Keratinocyte (primary cell): ENCODE measurements around the gene CAPN7. TPM values are rescaled to one million over a fixed set of nuclear protein-coding genes. Genes with fewer than 3 reads are reported as not detected.

Source experiments
- DNase-seq: peaks from one replicate; pipeline ENCODE4 v3.0.0-alpha.2; 2011; ENCODE audit warnings: low read depth, missing footprints, low spot score
- FAIRE-seq: peaks from 2 replicates; lab custom pipeline; 2011; peaks lifted over from hg19 to GRCh38; lab: Jason Lieb, UNC
- H2AFZ ChIP-seq: 2 replicates; pipeline ENCODE4 v1.6.0; 2012; ENCODE audit warnings: low read length, control low read depth, inconsistent platforms; ENCODE audit not compliant: control insufficient read depth
- H3K27ac ChIP-seq: 2 replicates; pipeline ENCODE4 v1.5.1; 2011; ENCODE audit warnings: low read length; ENCODE audit not compliant: control insufficient read depth, insufficient read depth
- H3K27me3 ChIP-seq: 3 replicates; pipeline ENCODE4 v1.6.0; 2011; ENCODE audit warnings: low read length; ENCODE audit not compliant: control insufficient read depth, insufficient read depth; ENCODE audit errors: extremely low read depth
- H3K36me3 ChIP-seq, 2 experiments: 2 replicates in 1 of 2; 3 replicates in 1 of 2; pipeline ENCODE4 v1.5.1; 2011; ENCODE audit warnings: low read length in 2 of 2, mild to moderate bottlenecking in 1 of 2; ENCODE audit not compliant: control insufficient read depth in 2 of 2, insufficient read depth in 2 of 2; ENCODE audit errors: extremely low read depth in 1 of 2
- H3K4me1 ChIP-seq: 3 replicates; pipeline ENCODE4 v1.5.1; 2011; ENCODE audit warnings: low read length; ENCODE audit not compliant: control insufficient read depth, insufficient read depth; ENCODE audit errors: extremely low read depth
- H3K4me2 ChIP-seq: 3 replicates; pipeline ENCODE4 v1.6.0; 2011; ENCODE audit warnings: low read depth, low read length; ENCODE audit not compliant: control insufficient read depth, insufficient read depth; ENCODE audit errors: extremely low read depth
- H3K4me3 ChIP-seq, 3 experiments: fragments of 200-600 bp in 1 of 3; sonication (generic) in 1 of 3; 2 replicates in 2 of 3; 3 replicates in 1 of 3; pipeline ENCODE4 v1.5.1; 2011 to 2016; ENCODE audit warnings: low read length in 3 of 3, mild to moderate bottlenecking in 3 of 3, control low read depth in 2 of 3, inconsistent platforms in 1 of 3, low read depth in 1 of 3, mixed read lengths in 1 of 3, mixed run types in 1 of 3, moderate library complexity in 1 of 3; ENCODE audit not compliant: control insufficient read depth in 2 of 3, insufficient read depth in 2 of 3; ENCODE audit errors: extremely low read depth in 1 of 3
- H3K79me2 ChIP-seq: 2 replicates; pipeline ENCODE4 v1.6.0; 2012; ENCODE audit warnings: low read length; ENCODE audit not compliant: control insufficient read depth, insufficient read depth
- H3K9ac ChIP-seq: 3 replicates; pipeline ENCODE4 v1.6.0; 2011; ENCODE audit warnings: low read length; ENCODE audit not compliant: control insufficient read depth, insufficient read depth; ENCODE audit errors: extremely low read depth
- H3K9me1 ChIP-seq: 3 replicates; pipeline ENCODE4 v1.6.0; 2011; ENCODE audit warnings: low read length; ENCODE audit not compliant: control insufficient read depth, insufficient read depth; ENCODE audit errors: extremely low read depth
- H3K9me3 ChIP-seq: 2 replicates; pipeline ENCODE4 v1.5.1; 2012; ENCODE audit warnings: low read depth, low read length; ENCODE audit not compliant: control insufficient read depth
- H4K20me1 ChIP-seq: 3 replicates; pipeline ENCODE4 v1.6.0; 2011; ENCODE audit warnings: low read length; ENCODE audit not compliant: control insufficient read depth, insufficient read depth; ENCODE audit errors: extremely low read depth
- EZH2 ChIP-seq: IDR thresholded peaks from one replicate; pipeline ENCODE4 v1.6.1; 2012; ENCODE audit warnings: inconsistent platforms, mild to moderate bottlenecking, low read length, moderate library complexity
- dilution Hi-C: fragments of 300-500 bp; cut with MboI; formaldehyde crosslinking; loops from one replicate; pipeline ENCODE4 v1.7.0; 2020; ENCODE audit warnings: low sequenced_read_pairs; ENCODE audit not compliant: extremely low pct_ligation_motif_present
- polyA plus RNA-seq, 5 experiments: library from polyadenylated mRNA; depleted of rRNA in 3 of 5; stranded (reverse) in 3 of 5; stranded (forward) in 1 of 5; unstranded in 1 of 5; fragments of >200 nt; gene quantifications; 1 replicate in 1 of 5; 2 replicates in 3 of 5; 3 replicates in 1 of 5; pipeline versions ENCODE4 v1.2.1 to v1.2.3, GENCODE V29; 2011 to 2012; ENCODE audit warnings: missing spikeins in 2 of 5, low read depth in 1 of 5, low replicate concordance in 1 of 5
- TF ChIP-seq, protein P1 (sequence below), 3 experiments: IDR thresholded peaks in 1 of 3; conservative IDR thresholded peaks in 1 of 3; optimal IDR thresholded peaks in 1 of 3; 2 replicates in 2 of 3; 3 replicates in 1 of 3; pipeline versions ENCODE3 to v1.5.1; 2011; ENCODE audit warnings: low read length in 3 of 3, mild to moderate bottlenecking in 3 of 3, moderate library complexity in 2 of 3, control low read depth in 1 of 3, inconsistent platforms in 1 of 3; ENCODE audit not compliant: insufficient read depth in 2 of 3; ENCODE audit errors: extremely low read depth in 1 of 3

The CAPN7 gene
- polyA plus RNA-seq, 1 donor (not counting 4 experiments of a cell fraction or from before 2014, with no cell fraction given) = 29.3 TPM

- no peaks in the 10 kb centered on the region for H3K9me1 ChIP-seq
- FAIRE-seq = no peak
- no peaks in the 10 kb centered on the region for H3K27me3 ChIP-seq
- H2AFZ ChIP-seq = no peak overlapping the region
- no peaks in the 10 kb centered on the region for H3K4me1 ChIP-seq
- H3K79me2 ChIP-seq = no peaks in the 10 kb centered on the region
- H3K36me3 ChIP-seq = no peaks in the 10 kb centered on the region
- dilution Hi-C loops = no loop called here
- H3K9me3 ChIP-seq = no peaks in the 10 kb centered on the region
- DNase-seq = no peak
- H3K4me3 ChIP-seq = no peak overlapping the region
- H3K9ac ChIP-seq = no peak overlapping the region
- H3K27ac ChIP-seq = no peak overlapping the region
- no peak overlapping the region for H3K4me2 ChIP-seq
- no peaks in the 10 kb centered on the region for H4K20me1 ChIP-seq
- TF ChIP-seq, protein P1, sequence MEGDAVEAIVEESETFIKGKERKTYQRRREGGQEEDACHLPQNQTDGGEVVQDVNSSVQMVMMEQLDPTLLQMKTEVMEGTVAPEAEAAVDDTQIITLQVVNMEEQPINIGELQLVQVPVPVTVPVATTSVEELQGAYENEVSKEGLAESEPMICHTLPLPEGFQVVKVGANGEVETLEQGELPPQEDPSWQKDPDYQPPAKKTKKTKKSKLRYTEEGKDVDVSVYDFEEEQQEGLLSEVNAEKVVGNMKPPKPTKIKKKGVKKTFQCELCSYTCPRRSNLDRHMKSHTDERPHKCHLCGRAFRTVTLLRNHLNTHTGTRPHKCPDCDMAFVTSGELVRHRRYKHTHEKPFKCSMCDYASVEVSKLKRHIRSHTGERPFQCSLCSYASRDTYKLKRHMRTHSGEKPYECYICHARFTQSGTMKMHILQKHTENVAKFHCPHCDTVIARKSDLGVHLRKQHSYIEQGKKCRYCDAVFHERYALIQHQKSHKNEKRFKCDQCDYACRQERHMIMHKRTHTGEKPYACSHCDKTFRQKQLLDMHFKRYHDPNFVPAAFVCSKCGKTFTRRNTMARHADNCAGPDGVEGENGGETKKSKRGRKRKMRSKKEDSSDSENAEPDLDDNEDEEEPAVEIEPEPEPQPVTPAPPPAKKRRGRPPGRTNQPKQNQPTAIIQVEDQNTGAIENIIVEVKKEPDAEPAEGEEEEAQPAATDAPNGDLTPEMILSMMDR (optimal IDR thresholded peaks at IDR 0.05 in 1 of 3, IDR thresholded peaks at IDR 0.05 in 1 of 3, conservative IDR thresholded peaks at IDR 0.05 in 1 of 3; ENCODE audit: extremely low read depth in 1 of 3, insufficient read depth in 2 of 3, low read length in 3 of 3) = no peak
- TF ChIP-seq EZH2 = no peak
These were observed 86.9 kb downstream of the CAPN7 start for GRCh38 chr3:15292765-15293522.

GRCh38 chr3:15294929-15295328 is 88.9 kb downstream of the CAPN7 start:
- no peak for FAIRE-seq
- dilution Hi-C loops = no loop called here
- H3K9ac ChIP-seq = no peak overlapping the region
- DNase-seq = no peak
- H3K27ac ChIP-seq = no peak overlapping the region
- H3K9me1 ChIP-seq = no peaks in the 10 kb centered on the region
- no peaks in the 10 kb centered on the region for H3K36me3 ChIP-seq
- H3K9me3 ChIP-seq = no peaks in the 10 kb centered on the region
- H3K4me2 ChIP-seq = no peak overlapping the region
- H3K4me1 ChIP-seq = peaks cover 3% of the 10 kb centered on the region
- no peak overlapping the region for H2AFZ ChIP-seq
- no peaks in the 10 kb centered on the region for H4K20me1 ChIP-seq
- H3K4me3 ChIP-seq = no peak overlapping the region
- TF ChIP-seq, protein P1 (optimal IDR thresholded peaks at IDR 0.05 in 1 of 3, IDR thresholded peaks at IDR 0.05 in 1 of 3, conservative IDR thresholded peaks at IDR 0.05 in 1 of 3; ENCODE audit: extremely low read depth in 1 of 3, insufficient read depth in 2 of 3, low read length in 3 of 3) = no peak
- TF ChIP-seq EZH2 = no peak
- no peaks in the 10 kb centered on the region for H3K79me2 ChIP-seq
- no peaks in the 10 kb centered on the region for H3K27me3 ChIP-seq
